ENCODE data around the gene KIAA0586.

Gene KIAA0586

GRCh38 chr14:58593977-58594376 is 166.5 kb downstream of the KIAA0586 start:
- DNase-seq (ENCODE audit: low read depth): no peak
- TF ChIP-seq, protein P1, sequence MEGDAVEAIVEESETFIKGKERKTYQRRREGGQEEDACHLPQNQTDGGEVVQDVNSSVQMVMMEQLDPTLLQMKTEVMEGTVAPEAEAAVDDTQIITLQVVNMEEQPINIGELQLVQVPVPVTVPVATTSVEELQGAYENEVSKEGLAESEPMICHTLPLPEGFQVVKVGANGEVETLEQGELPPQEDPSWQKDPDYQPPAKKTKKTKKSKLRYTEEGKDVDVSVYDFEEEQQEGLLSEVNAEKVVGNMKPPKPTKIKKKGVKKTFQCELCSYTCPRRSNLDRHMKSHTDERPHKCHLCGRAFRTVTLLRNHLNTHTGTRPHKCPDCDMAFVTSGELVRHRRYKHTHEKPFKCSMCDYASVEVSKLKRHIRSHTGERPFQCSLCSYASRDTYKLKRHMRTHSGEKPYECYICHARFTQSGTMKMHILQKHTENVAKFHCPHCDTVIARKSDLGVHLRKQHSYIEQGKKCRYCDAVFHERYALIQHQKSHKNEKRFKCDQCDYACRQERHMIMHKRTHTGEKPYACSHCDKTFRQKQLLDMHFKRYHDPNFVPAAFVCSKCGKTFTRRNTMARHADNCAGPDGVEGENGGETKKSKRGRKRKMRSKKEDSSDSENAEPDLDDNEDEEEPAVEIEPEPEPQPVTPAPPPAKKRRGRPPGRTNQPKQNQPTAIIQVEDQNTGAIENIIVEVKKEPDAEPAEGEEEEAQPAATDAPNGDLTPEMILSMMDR (IDR thresholded peaks at IDR 0.05; ENCODE audit: control insufficient read depth, extremely low read depth, insufficient read depth): no peak
- H3K4me3 ChIP-seq (ENCODE audit: low read depth, low read length): no peak overlapping the region

GRCh38 chr14:58597041-58597440 is 169.5 kb downstream of the KIAA0586 start:
- TF ChIP-seq, protein P1 (IDR thresholded peaks at IDR 0.05; ENCODE audit: control insufficient read depth, extremely low read depth, insufficient read depth): no peak
- DNase-seq (ENCODE audit: low read depth): no peak

GRCh38 chr14:58598028-58598803 is 170.7 kb downstream of the KIAA0586 start:
- no peak overlapping the region for H3K4me3 ChIP-seq (ENCODE audit: low read depth, low read length)
- TF ChIP-seq, protein P1 (IDR thresholded peaks at IDR 0.05; ENCODE audit: control insufficient read depth, extremely low read depth, insufficient read depth): no peak
- no peak for DNase-seq (ENCODE audit: low read depth)

More at GRCh38 chr14:58597041-58597440, 169.5 kb downstream of the KIAA0586 start:
- no peak overlapping the region for H3K4me3 ChIP-seq (ENCODE audit: low read depth, low read length)

- DNase-seq (ENCODE audit: low read depth): no peak
- no peak overlapping the region for H3K4me3 ChIP-seq (ENCODE audit: low read depth, low read length)
- TF ChIP-seq, protein P1 (IDR thresholded peaks at IDR 0.05; ENCODE audit: control insufficient read depth, extremely low read depth, insufficient read depth): no peak
Observed at GRCh38 chr14:58598804-58599525, 171.4 kb downstream of the KIAA0586 start.

GRCh38 chr14:58599707-58600106 is 172.2 kb downstream of the KIAA0586 start:
- TF ChIP-seq, protein P1 (IDR thresholded peaks at IDR 0.05; ENCODE audit: control insufficient read depth, extremely low read depth, insufficient read depth): no peak
- no peak for DNase-seq (ENCODE audit: low read depth)
- H3K4me3 ChIP-seq (ENCODE audit: low read depth, low read length): no peak overlapping the region

Measured in LNCaP clone FGC (cell line).